ENCODE data around the gene LRRC45.

LRRC45 gene

GRCh38 chr17:82020572-82021106 is 2.5 kb upstream of the LRRC45 start:
- no peak for DNase-seq

GRCh38 chr17:82021107-82021899 is 1.8 kb upstream of the LRRC45 start:
- DNase-seq = peak; percentile 69 to 72

- no peak for DNase-seq
These were observed 1.2 kb upstream of the LRRC45 start for GRCh38 chr17:82021900-82022309.

- DNase-seq = no peak
These were observed 660 bp upstream of the LRRC45 start, which contains the start of gene CENPX for GRCh38 chr17:82022310-82022980. Gene CENPX, minus strand, starts transcription at chr17:82022878. Its CDS starts 17 bp downstream, at chr17:82022861.

GRCh38 chr17:82023447-82024241 is 539 bp downstream of the LRRC45 start:
- peak; percentile 26 for DNase-seq

GRCh38 chr17:82024859-82025258 is 1.8 kb downstream of the LRRC45 start:
- DNase-seq = no peak

- no peak for DNase-seq
These were observed 2.4 kb downstream of the LRRC45 start for GRCh38 chr17:82025401-82026107.

- no peak for DNase-seq
These were observed 5.1 kb downstream of the LRRC45 start for GRCh38 chr17:82028246-82028645.

GRCh38 chr17:82028966-82029365 is 5.9 kb downstream of the LRRC45 start:
- DNase-seq = no peak

- no peak for DNase-seq
These were observed 6.3 kb downstream of the LRRC45 start for GRCh38 chr17:82029391-82029790.

- DNase-seq = no peak
These were observed 6.9 kb downstream of the LRRC45 start for GRCh38 chr17:82029990-82030469.

- DNase-seq = peak; percentile 70 to 79
These were observed 7.6 kb downstream of the LRRC45 start for GRCh38 chr17:82030470-82031302.

- peak in 1 of 2 experiments; percentile 56 for DNase-seq
These were observed 8.3 kb downstream of the LRRC45 start, which contains the start of gene RAC3 for GRCh38 chr17:82031303-82031884. Gene RAC3, plus strand, starts transcription at chr17:82031678. Its CDS starts 84 bp downstream, at chr17:82031762.

GRCh38 chr17:82031885-82032627 is 9.0 kb downstream of the LRRC45 start:
- DNase-seq = peak in 1 of 2 experiments; percentile 19

GRCh38 chr17:82033359-82034085 is 10.4 kb downstream of the LRRC45 start:
- no peak for DNase-seq

- DNase-seq = no peak
These were observed 11.4 kb downstream of the LRRC45 start for GRCh38 chr17:82034371-82035011.

GRCh38 chr17:82035488-82035887 is 12.4 kb downstream of the LRRC45 start:
- no peak for DNase-seq

- DNase-seq = no peak
These were observed 13.0 kb downstream of the LRRC45 start for GRCh38 chr17:82035956-82036633.

All from AML-193 (cell line).